Measurements from ENCODE around the gene HSBP1L1.

The HSBP1L1 gene

DNA sequence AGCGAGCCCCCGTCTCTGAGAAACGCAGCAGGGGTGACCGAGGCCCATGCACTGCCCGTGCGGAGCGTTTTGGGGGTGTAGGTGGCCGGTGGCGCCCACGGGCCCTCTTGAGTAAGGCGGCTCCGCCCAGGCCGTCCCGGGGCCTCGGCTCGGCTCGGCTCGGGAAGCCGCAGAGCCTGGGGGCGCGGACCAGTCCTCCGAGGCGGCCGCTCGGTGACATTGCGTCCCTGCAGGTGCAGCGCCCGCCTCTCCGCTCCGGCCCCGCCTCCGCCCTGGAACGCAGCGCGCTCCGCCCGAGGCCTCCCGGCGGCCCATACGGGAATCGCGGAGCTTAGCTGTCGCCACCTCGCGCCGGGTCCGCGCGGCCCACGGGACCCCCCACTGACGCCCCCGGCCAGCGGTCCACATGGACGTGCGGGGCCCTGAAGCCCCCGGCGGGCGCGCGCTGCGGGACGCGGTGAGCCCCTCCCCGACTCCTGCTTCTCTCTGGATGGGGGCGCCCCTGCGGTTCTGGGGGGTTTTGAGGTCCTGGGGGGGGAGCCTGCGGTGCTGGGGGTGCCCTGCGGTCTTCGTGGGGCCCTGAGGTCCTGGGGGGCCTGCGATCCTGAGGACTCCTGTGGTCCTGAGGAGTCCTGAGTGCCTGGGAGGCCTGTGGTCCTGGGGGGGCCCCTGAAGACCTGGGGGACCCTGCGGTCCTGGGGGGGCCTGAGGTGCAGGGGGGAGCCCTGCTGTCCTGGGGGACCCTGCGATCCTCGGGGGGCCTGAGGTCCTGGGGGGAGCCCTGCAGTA lies at the start of gene HSBP1L1:
Gene HSBP1L1 (plus strand): TSS at position 314 of the 789 bp plus-strand sequence. CDS start 93 bp downstream, at position 407.
- DNase-seq, result peak; percentile 67 to 73

DNA sequence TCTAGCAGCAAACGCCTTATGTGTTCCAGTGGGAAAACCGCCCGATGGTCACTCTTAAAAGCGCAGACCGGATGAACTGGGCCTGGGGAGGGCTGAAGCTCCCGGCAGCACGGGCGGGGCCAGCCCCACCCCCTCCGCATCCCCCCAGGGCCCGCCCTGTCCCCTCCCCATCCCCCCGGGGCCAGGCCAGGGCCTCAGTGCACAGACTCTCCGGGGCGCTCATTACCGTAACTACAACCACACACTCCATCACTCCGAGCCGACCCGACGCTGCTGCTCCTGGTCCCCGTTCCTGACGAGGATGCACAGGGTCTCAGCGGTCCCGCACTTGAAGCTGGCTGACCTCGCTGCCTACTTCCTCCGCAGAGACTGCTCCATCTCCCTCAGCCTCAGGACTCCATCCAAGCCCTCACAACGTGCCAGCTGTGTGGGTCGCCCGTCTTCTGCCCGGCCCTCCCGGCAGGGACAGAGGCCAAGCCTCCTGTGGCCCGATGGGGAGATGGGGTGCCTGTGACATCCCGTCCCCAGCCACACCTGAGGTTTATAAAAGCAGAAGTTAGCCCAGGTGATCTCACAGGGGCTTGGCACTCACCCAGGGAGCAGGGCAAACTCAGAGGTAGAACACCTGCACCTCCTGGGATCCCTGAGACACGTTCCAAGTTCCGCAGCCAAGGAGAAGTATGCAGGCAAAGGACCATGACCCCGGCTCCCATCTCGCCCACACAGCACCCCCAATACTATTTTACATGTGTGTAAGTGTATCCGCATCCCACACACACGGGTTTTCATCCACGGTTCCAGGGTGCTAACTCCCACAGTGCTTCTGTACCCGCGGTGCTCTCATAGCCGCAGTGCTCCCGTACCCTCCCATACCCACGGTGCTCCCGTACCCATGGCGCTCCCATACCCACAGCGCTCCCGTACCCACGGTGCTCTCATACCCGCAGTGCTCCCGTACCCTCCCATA lies 49.0 kb upstream of the HSBP1L1 start:
- peak in 1 of 2 experiments; percentile 2 for DNase-seq

DNA sequence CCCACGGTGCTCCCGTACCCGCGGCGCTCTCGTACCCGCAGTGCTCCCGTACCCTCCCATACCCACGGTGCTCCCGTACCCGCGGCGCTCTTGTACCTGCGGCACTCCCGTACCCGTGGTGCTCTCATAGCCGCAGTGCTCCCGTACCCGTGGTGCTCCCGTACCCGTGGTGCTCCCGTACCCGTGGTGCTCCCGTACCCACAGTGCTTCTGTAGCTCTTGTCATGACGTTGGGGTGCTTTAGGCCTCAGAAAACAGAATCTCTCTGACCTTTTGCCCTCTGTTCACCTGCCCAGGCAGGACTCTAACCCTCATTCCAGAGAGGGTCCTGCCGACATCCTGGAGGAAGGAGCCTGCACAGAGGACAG lies 48.3 kb upstream of the HSBP1L1 start:
- DNase-seq, result peak in 1 of 2 experiments; percentile 1

DNA sequence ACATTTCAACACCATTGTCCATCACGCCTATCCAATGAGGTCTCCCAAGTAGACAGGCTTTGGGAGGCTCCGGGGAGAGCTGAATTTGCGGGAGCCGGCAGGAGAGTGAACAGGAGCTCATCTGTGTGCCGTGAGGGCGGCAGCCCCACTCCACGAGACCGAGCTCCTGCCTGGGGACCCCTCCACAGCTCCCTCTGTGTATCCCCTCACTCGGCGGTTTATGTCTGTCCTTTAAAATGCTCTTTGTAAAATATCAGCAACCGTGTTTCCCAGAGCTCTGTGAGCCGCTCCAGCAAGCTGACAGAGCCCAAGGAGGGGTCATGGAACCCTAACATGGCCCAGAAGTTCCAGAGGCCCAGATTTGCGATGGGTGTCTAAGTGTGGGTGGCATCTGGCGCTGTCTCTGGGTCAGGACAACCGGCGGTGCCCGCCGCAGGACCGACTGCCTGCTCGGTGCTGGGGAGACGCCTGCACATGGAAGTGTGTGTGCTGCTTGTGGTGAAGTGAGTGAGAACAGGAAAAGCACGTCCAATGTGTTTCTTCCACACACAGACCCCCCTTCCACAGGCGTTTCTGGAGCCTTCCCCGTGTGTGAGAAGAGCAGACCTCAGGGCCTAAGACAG lies 47.8 kb upstream of the HSBP1L1 start:
- DNase-seq, result peak in 1 of 2 experiments; percentile 0

DNA sequence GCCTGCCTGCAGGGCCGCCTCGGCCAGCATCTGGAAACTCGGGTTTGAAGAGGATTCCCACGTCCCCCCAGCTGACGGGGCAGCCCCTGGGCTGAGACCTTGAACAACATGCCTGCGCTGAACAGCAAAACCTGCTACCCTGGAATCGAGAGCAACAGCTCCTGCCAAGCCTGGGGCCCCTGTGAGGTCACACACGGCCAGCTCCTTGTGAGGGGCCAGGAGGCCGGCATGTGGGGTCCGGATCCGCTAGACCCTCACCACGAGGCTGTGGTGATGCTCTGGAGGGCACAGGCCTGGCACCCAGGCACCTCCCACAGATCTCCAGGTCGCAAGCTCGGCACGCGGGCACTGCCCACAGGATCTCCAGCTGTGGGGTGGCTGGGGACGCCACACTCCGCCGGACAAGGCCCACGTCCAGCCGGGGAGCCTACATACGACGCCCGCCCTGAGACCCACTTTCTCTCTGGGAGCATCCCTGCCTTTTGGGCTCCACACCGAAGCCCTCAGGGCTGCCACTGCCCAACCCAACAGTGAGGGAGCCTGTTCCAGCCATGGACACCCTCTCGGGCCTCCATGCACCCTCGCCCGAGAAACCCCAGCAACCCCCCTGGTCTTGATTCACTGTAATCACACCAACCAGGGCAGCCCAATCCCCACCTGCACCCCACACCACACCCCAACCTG lies 47.1 kb upstream of the HSBP1L1 start:
- DNase-seq, result peak in 1 of 2 experiments; percentile 1

- DNase-seq, result peak in 1 of 2 experiments; percentile 1
These were observed 46.4 kb upstream of the HSBP1L1 start for GRCh38 chr18:79917853-79918614.

DNA sequence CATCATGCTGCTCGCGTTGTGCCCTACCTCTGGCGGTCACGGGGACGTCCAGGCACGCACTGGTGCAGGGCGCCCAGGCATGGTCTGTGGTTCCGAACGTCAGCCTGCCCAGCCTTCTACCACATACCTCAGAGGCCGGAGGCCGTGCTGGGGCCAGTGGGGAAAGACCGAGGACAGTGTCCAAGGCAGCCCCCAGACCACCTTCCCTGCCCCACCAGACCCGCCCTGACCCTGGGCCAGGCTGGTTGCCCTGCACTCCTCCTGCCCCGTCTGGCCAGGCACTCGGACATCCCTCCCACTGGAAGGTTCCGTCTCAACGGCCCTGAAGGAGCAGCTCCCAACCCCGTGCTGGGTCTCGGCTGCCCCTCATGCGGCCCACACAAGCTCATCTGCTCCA lies 45.8 kb upstream of the HSBP1L1 start:
- peak in 1 of 2 experiments; percentile 1 for DNase-seq

DNA sequence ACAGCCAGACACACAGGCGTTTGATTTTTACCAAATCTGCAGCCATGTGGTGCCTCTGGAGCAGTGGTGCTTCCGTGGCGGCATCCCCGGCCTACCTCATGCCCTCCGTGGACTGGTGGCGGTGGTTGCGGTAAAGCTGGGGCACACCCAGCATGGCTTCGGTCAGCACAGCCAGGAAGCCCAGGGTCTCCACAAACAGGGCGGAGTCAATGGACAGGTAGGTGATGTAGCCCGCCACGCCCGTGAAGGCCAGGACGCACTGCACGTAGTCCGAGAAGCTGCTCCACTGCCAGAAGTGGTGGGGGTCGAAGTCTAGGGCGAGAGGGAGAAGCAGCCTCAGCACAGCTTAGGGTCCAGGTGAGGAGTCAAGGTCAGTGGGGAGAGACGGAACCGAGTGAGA lies 45.4 kb upstream of the HSBP1L1 start:
- peak in 1 of 2 experiments; percentile 2 for DNase-seq

- DNase-seq, result no peak
These were observed 42.2 kb upstream of the HSBP1L1 start for GRCh38 chr18:79921984-79922965.

DNA sequence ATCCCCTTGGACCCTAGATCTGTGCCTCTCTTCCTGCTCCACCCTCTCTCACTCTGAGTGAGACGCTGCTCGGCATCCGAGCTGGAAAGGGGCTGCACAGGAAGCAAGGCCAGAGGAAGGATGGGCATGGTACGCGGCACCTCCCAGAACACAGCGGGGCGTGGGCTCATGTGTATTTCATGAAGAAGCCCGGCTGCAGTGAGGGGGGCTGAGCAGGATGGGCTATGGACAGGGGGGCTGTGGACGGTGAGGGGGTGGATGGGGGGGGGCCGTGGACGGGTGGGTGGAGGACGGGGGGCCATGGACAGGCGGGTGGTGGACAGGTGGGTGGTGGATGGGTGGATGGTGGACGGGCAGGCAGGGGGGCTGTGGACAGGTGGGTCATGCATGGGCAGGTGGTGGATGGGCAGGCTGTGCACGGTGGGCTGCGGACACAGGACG lies 41.5 kb upstream of the HSBP1L1 start:
- no peak for DNase-seq

DNA sequence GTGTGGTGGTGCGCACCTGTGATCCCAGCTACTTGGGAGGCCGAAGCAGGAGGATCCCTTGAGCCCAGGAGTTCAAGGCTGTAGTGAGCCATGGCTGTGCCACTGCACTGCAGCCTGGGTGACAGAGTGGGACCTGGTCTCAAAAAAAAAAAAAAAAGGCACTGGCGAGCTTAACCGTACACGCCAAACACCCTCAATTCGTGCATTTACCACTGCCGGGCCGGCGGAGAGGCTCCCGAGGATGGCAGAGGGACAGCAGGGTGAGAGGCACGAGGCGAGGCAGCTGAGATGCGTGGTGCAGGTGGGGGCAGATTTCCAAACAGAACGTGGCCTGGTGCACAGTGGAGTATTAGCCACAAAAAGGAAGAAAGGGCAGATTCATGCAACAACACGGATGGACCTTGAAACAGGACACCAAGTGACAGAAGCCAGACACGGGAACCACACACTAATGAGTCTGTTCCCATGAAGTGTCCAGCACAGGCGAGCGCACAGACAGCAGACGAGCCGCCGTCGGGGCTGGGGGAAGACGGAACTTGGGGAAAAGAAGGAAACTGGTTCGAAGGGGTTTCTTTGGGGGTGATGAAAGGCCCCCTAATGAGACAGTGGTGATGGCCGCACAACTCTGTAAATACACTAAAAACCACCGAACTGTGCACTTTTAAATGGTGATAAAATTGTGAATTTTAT lies 40.4 kb upstream of the HSBP1L1 start:
- DNase-seq, result no peak

DNA sequence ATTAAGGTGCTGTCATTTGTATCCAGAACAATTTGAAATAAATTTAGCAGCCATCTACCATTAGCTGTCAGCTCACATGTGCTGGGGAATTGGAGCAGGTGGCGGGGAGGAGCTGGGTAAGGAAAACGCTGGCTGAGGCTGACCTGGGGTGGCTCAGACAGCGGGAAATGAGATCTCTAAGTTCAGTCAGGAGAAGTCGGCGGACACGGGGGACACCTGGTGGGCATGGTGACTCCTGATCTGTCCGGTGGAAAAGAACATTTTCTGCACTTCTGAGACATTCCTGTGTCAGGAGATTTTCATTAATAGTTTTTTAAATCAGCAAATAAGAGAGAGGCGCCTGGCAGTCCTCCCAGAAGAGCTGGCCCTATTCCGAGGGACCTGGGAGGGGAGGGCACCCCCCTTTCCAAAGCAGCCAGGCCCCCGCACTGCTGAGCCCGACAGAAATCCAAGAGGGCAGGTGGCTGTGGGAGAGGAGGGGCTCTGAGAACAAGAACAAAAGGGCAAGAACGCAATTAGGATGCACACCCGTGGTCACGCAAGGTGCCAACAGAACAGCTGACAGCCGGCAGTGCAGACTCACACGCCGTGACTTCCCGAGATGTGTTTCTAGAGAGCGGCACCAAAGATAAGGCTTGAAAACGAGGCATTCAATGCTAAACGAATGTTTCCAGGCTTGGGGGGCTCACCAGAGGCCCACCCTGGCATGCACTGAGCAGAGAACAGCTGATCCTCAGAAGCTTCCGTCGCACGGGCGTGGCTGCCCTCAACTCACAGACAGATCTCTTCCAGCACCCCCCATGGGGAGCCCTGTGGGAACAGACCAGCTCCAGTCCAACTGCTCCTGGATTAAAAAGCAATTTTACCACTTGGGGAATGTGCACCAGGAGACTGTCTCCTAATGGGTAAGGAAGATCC lies 39.4 kb upstream of the HSBP1L1 start:
- DNase-seq, result no peak

- DNase-seq, result no peak
These were observed 38.1 kb upstream of the HSBP1L1 start for GRCh38 chr18:79926306-79926705.

- DNase-seq, result no peak
These were observed 37.5 kb upstream of the HSBP1L1 start for GRCh38 chr18:79926715-79927606.

DNA sequence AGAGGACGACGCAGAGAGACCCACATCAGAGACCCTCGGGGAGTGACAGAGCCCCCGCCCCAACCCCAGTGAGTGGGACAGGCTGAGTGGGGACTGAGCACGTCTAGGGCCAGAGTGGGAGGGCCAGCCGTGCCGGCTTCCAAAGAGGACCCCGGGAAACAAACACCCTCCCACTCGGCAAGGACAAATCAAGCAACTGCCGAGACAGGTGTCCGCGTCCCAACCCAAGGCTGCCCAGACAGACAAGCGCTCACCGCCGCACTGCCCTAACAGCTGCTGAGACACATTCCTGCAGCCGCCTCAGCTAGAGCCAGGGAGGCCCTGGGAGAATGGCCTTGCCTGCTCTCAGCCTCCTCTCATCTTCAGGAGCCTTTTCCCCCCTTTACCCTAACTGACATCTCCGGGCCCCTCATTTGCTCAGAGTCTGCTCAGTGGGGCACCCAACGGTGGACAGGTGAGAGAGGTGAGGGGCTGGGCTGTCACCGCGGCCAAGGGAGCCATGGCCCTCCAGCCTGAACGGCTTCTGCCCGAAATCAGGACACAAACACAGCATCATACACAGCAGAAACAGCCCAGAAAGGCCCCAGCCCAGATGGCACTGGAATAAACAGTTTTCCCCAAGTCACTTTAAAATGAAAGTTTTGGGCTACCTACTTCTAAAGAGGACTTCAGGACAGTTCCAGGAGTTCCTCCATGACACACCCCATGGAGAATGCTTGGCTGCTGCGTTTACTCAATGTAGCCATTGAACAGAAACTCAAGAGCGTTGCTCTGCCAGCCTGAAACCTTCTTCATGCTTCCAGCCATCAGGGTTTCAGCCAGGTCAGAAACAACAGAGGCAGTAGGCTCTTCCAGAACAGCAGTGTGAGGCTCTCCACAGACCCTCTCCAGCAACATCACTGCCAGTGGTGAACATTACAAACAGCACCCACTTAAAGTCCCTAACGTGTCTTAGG lies 36.6 kb upstream of the HSBP1L1 start:
- DNase-seq, result no peak

DNA sequence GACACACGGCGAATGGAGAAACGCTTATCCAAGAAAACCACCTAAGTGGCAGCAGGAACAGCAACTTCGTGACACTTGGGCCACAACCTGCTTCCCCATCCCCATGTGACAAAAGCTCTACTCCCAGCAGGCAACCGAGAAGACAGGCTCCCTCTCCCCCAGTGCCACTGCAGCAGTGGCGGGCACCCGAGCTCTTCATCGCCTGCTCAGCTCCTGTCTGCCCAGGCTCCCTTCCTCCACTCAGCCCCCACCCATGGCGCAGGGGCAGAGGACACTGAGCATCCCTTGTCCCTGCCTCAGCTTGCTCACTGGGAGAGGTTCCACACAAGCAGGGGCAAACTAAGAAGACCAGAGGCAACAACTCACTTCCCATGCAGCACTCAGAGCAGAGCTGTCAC lies 35.9 kb upstream of the HSBP1L1 start:
- DNase-seq, result no peak
